HepG2 (cell line): ENCODE results near the gene SLC41A3. TPM values are rescaled to one million over a fixed set of nuclear protein-coding genes. Genes with fewer than 3 reads are reported as not detected.

Experiments
- ATAC-seq: fragments of 200-7000 bp; cut with Tn5 transposase; 3 replicates; pipeline ENCODE4 v1.9.1; 2020; ENCODE audit warnings: mild to moderate bottlenecking, moderate library complexity
- BruUV-seq: library from RNA; stranded (reverse); fragments of 400-500 nt; replicated peaks from 2 replicates; lab custom pipeline; 2021; lab: Mats Ljungman, UMichigan
- CTCF ChIA-PET: fragments of 300-600 bp; formaldehyde crosslinking; extraction: SDS; loops from one replicate; lab custom pipeline; 2021; ENCODE audit warnings: low total read pairs, inconsistent platforms, low intra/inter-chr PET ratio; lab: Yijun Ruan, JAX
- POLR2A ChIA-PET: fragments of 350-600 bp; sonication (Branson Sonifier 250); formaldehyde crosslinking; loops from one replicate; lab custom pipeline; 2020; ENCODE audit warnings: antibody characterized with exemption, inconsistent platforms; lab: Yijun Ruan, JAX
- DNase-seq: peaks from one replicate; pipeline ENCODE4 v3.0.0-alpha.2; 2015; ENCODE audit warnings: low spot score
- FAIRE-seq: peaks from 3 replicates; lab custom pipeline; 2011; peaks lifted over from hg19 to GRCh38; lab: Jason Lieb, UNC
- H2AFZ ChIP-seq: one replicate; pipeline ENCODE4 v1.6.1; 2011; ENCODE audit warnings: low read length, inconsistent platforms
- H3K27ac ChIP-seq: fragments of 300-600 bp; 3 replicates; pipeline ENCODE4 v1.8.0; 2011; ENCODE audit warnings: mixed run types, mild to moderate bottlenecking, mixed read lengths, low read length, inconsistent platforms; ENCODE audit not compliant: insufficient read depth; ENCODE audit errors: extremely low read length
- H3K27me3 ChIP-seq, 2 experiments: fragments of 200-600 bp in 1 of 2; 2 replicates in 1 of 2; 3 replicates in 1 of 2; pipeline versions ENCODE4 v1.6.0 to v1.8.0; 2011; ENCODE audit warnings: low read length in 2 of 2, mild to moderate bottlenecking in 2 of 2, moderate library complexity in 2 of 2, inconsistent platforms in 1 of 2; ENCODE audit not compliant: insufficient read depth in 2 of 2, control insufficient read depth in 1 of 2
- H3K36me3 ChIP-seq, 2 experiments: fragments of 200-600 bp in 1 of 2; replicated peaks in 1 of 2; 2 replicates in 1 of 2; 3 replicates in 1 of 2; pipeline versions ENCODE4 v1.5.1 to v1.8.0; 2011; ENCODE audit warnings: low read length in 2 of 2, inconsistent platforms in 1 of 2; ENCODE audit not compliant: insufficient read depth in 2 of 2, control insufficient read depth in 1 of 2
- H3K4me1 ChIP-seq: 2 replicates; pipeline ENCODE4 v1.5.1; 2012; ENCODE audit warnings: low read length, inconsistent platforms; ENCODE audit not compliant: insufficient read depth
- H3K4me2 ChIP-seq: 2 replicates; pipeline ENCODE4 v1.6.0; 2011; ENCODE audit warnings: low read depth, low read length, inconsistent platforms
- H3K4me3 ChIP-seq, 3 experiments: fragments of 200-600 bp in 1 of 3; sonication (generic), shearing (Covaris generic) in 1 of 3; replicated peaks in 1 of 3; 2 replicates each; pipeline ENCODE4 v1.5.1; 2011 to 2016; ENCODE audit warnings: low read length in 3 of 3, inconsistent platforms in 2 of 3, low read depth in 2 of 3, mild to moderate bottlenecking in 2 of 3, control low read depth in 1 of 3, mixed read lengths in 1 of 3; ENCODE audit not compliant: insufficient read depth in 1 of 3
- H3K79me2 ChIP-seq: one replicate; pipeline ENCODE4 v1.6.1; 2011; ENCODE audit warnings: low read length, inconsistent platforms; ENCODE audit not compliant: insufficient read depth
- H3K9ac ChIP-seq: 2 replicates; pipeline ENCODE4 v1.6.0; 2011; ENCODE audit warnings: mild to moderate bottlenecking, low read depth, low read length, inconsistent platforms; ENCODE audit not compliant: insufficient read depth
- H3K9me3 ChIP-seq: 2 replicates; pipeline ENCODE4 v1.5.1; 2012; ENCODE audit warnings: mild to moderate bottlenecking, low read length
- H4K20me1 ChIP-seq: 2 replicates; pipeline ENCODE4 v1.6.0; 2011; ENCODE audit warnings: inconsistent platforms, mild to moderate bottlenecking, low read length, moderate library complexity; ENCODE audit not compliant: insufficient read depth
- CENPX ChIP-seq: sonication (generic); formaldehyde crosslinking; IDR thresholded peaks from 2 replicates; pipeline ENCODE4 v1.9.0; 2021; ENCODE audit warnings: mild to moderate bottlenecking, missing genetic modification reagents, moderate library complexity
- EED ChIP-seq: sonication (generic); formaldehyde crosslinking; IDR thresholded peaks from 2 replicates; pipeline ENCODE4 v1.5.0; 2020; ENCODE audit warnings: mild to moderate bottlenecking, missing genetic modification reagents
- GFI1 ChIP-seq: sonication (generic); formaldehyde crosslinking; IDR thresholded peaks from 2 replicates; pipeline ENCODE4 v1.5.0; 2020; ENCODE audit warnings: missing genetic modification reagents, mild to moderate bottlenecking, borderline replicate concordance
- JARID2 ChIP-seq: sonication (generic); formaldehyde crosslinking; IDR thresholded peaks from 2 replicates; pipeline ENCODE4 v1.8.1; 2023; ENCODE audit warnings: missing genetic modification reagents, inconsistent platforms; ENCODE audit not compliant: insufficient replicate concordance
- RARG ChIP-seq: sonication (generic); formaldehyde crosslinking; IDR thresholded peaks from 2 replicates; pipeline ENCODE4 v1.4.0; 2020; ENCODE audit warnings: low read depth, mild to moderate bottlenecking, missing genetic modification reagents
- RBAK ChIP-seq: sonication (generic); formaldehyde crosslinking; IDR thresholded peaks from 2 replicates; pipeline ENCODE4 v1.5.1; 2020; ENCODE audit warnings: mild to moderate bottlenecking, missing genetic modification reagents
- RNF2 ChIP-seq: fragments of 450-650 bp; conservative IDR thresholded peaks from 2 replicates; pipeline ENCODE4 v1.6.1; 2016; ENCODE audit warnings: low read depth
- SAFB2 ChIP-seq: sonication (generic); formaldehyde crosslinking; IDR thresholded peaks from 2 replicates; pipeline ENCODE4 v1.5.1; 2020; ENCODE audit warnings: missing genetic modification reagents, low read depth, mild to moderate bottlenecking, borderline replicate concordance
- ZBTB1 ChIP-seq: sonication (generic); formaldehyde crosslinking; IDR thresholded peaks from 2 replicates; pipeline ENCODE4 v1.4.0; 2020; ENCODE audit warnings: missing genetic modification reagents, borderline replicate concordance
- ZNF350 ChIP-seq: sonication (generic); formaldehyde crosslinking; IDR thresholded peaks from 2 replicates; pipeline ENCODE4 v1.4.0; 2020; ENCODE audit warnings: mild to moderate bottlenecking, low read depth, missing genetic modification reagents, borderline replicate concordance
- WGBS: methylation state at CpG from one replicate; pipeline ENCODE4 v1.1.6; 2017; ENCODE audit warnings: low lambda C conversion rate; 5-methylcytosine and 5-hydroxymethylcytosine counted together
- in situ Hi-C: cut with HindIII; loops from 2 replicates; pipeline ENCODE4 v1.10.0; 2017; ENCODE audit warnings: low pct_unique_long_range_greater_than_20kb; ENCODE audit not compliant: extremely low pct_ligation_motif_present
- intact Hi-C: fragments of 100-400 bp; cut with micrococcal nuclease; formaldehyde crosslinking; loops from one replicate; pipeline ENCODE4 v1.10.0; 2022; ENCODE audit not compliant: unreplicated experiment
- polyA plus RNA-seq, 8 experiments: library from polyadenylated mRNA; depleted of rRNA in 3 of 8; stranded (reverse) in 7 of 8; unstranded in 1 of 8; fragments of >200 nt; fragmentation: Illumina TruSeq in 4 of 8; extraction: Trizol in 4 of 8; gene quantifications; 2 replicates each; pipeline versions ENCODE4 v1.2.1 to v1.2.3, GENCODE V29; 2011 to 2016; ENCODE audit warnings: low read depth in 4 of 8, missing spikeins in 1 of 8, mixed read lengths in 1 of 8; ENCODE audit not compliant: insufficient read depth in 1 of 8
- total RNA-seq, 5 experiments: library from RNA; depleted of rRNA; stranded (reverse); fragments of >200 nt; fragmentation: Illumina TruSeq; extraction: Trizol; gene quantifications; 2 replicates each; pipeline ENCODE4 v1.2.3, GENCODE V29; 2016; ENCODE audit warnings: low read depth in 1 of 5
- TF ChIP-seq, protein P1 (sequence below): sonication (generic); formaldehyde crosslinking; IDR thresholded peaks from 2 replicates; pipeline ENCODE4 v1.4.0; 2020; ENCODE audit warnings: missing genetic modification reagents
- TF ChIP-seq, protein P2 (sequence below), 2 experiments: IDR thresholded peaks; 2 replicates each; pipeline ENCODE4 v1.6.1; 2011 to 2012; ENCODE audit warnings: low read length in 2 of 2, borderline replicate concordance in 1 of 2, low read depth in 1 of 2, mild to moderate bottlenecking in 1 of 2, moderate library complexity in 1 of 2

The SLC41A3 gene
- total and polyA plus RNA-seq, 2 of the 13 experiments (the other 11 are each of a cell fraction or from before 2014, with no cell fraction given) = 26.0 to 71.1 TPM

DNA sequence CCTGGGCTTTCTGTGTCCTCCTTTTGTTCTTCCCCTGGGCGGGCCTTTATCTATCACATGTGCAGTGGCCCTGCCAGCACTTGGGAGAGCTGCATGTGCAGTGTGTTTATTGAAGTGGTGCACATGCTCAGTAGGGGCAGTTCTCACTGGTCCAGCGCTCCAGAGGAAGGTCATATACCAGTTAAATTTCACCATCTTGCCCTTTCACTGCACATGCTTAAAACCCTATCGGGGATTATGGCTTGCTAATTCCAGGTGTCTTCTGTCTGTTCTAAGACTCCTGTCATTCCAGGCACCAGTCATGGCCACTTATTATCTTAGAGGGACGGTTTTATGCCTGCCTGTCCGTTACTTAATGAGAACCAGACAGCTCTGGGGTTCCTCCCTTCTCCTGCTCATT lies 62.7 kb downstream of the SLC41A3 start:
- DNase-seq = no peak
- intact Hi-C loops = no loop called here
- CTCF ChIA-PET = no interaction called here

DNA sequence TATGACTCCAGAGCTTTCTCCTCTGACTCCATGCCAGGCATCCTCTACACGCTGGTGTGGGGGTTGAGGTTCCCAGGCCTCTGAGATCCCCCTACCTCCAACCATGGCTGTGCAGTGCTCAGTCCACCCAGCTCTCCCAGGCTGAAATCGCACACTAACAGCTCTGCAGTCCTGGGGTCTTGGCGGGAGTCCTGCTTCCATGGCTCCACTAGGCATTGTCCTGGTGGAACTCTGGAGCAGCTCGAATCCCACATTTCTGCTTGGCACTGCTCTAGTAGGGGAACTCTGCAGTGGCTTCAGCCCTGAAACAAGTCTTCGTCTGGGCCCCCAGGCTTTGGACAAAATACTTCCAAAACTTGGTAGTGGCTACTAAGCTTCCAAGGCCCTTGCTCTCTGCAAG lies 64.2 kb downstream of the SLC41A3 start:
- Histone ChIP-seq H3K9me3 (no peaks in the 10 kb centered on the region), H4K20me1 (0 out of 2 replicates have a peak, but pooled peaks cover 2% of the 10 kb centered on the region), H3K27ac (no peak overlapping the region), H3K9ac (no peak overlapping the region), H3K4me2 (no peak overlapping the region), H3K79me2 (no peaks in the 10 kb centered on the region), H2AFZ (no peak overlapping the region), H3K4me3 (no peak overlapping the region), H3K4me1 (no peaks in the 10 kb centered on the region), H3K36me3 (peaks cover 4 to 5% of the 10 kb centered on the region in 2 experiments; a peak in 3 of 5 replicates), H3K27me3 (no peaks in the 10 kb centered on the region)
- intact Hi-C loops = no loop called here
- POLR2A ChIA-PET = no interaction called here
- no peak for TF ChIP-seq RNF2
- TF ChIP-seq, protein P1, sequence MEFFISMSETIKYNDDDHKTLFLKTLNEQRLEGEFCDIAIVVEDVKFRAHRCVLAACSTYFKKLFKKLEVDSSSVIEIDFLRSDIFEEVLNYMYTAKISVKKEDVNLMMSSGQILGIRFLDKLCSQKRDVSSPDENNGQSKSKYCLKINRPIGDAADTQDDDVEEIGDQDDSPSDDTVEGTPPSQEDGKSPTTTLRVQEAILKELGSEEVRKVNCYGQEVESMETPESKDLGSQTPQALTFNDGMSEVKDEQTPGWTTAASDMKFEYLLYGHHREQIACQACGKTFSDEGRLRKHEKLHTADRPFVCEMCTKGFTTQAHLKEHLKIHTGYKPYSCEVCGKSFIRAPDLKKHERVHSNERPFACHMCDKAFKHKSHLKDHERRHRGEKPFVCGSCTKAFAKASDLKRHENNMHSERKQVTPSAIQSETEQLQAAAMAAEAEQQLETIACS (CRISPR knock-in tag) = no peak
- TF ChIP-seq, protein P2, sequence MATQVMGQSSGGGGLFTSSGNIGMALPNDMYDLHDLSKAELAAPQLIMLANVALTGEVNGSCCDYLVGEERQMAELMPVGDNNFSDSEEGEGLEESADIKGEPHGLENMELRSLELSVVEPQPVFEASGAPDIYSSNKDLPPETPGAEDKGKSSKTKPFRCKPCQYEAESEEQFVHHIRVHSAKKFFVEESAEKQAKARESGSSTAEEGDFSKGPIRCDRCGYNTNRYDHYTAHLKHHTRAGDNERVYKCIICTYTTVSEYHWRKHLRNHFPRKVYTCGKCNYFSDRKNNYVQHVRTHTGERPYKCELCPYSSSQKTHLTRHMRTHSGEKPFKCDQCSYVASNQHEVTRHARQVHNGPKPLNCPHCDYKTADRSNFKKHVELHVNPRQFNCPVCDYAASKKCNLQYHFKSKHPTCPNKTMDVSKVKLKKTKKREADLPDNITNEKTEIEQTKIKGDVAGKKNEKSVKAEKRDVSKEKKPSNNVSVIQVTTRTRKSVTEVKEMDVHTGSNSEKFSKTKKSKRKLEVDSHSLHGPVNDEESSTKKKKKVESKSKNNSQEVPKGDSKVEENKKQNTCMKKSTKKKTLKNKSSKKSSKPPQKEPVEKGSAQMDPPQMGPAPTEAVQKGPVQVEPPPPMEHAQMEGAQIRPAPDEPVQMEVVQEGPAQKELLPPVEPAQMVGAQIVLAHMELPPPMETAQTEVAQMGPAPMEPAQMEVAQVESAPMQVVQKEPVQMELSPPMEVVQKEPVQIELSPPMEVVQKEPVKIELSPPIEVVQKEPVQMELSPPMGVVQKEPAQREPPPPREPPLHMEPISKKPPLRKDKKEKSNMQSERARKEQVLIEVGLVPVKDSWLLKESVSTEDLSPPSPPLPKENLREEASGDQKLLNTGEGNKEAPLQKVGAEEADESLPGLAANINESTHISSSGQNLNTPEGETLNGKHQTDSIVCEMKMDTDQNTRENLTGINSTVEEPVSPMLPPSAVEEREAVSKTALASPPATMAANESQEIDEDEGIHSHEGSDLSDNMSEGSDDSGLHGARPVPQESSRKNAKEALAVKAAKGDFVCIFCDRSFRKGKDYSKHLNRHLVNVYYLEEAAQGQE (IDR thresholded peaks at IDR 0.05; ENCODE audit: borderline replicate concordance in 1 of 2, low read depth in 1 of 2, low read length in 2 of 2) = no peak
- no peak for TF ChIP-seq RARG (CRISPR knock-in tag)
- TF ChIP-seq ZNF350 (CRISPR knock-in tag) = no peak
- TF ChIP-seq EED = no peak
- no peak for TF ChIP-seq CENPX (CRISPR knock-in tag)
- TF ChIP-seq ZBTB1 (CRISPR knock-in tag) = no peak
- no peak for TF ChIP-seq RBAK (CRISPR knock-in tag)
- in situ Hi-C loops = no loop called here
- ATAC-seq = no peak
- BruUV-seq = no TSS peak
- 96% methylated on average over 4 of the region's 5 CpGs for WGBS
- CTCF ChIA-PET = no interaction called here
- no peak for DNase-seq
- FAIRE-seq = no peak

More for the DNA sequence above, 62.7 kb downstream of the SLC41A3 start:
- no peak for ATAC-seq
- Histone ChIP-seq H2AFZ (no peak overlapping the region), H4K20me1 (0 out of 2 replicates have a peak, but pooled peaks cover 2% of the 10 kb centered on the region), H3K4me1 (no peaks in the 10 kb centered on the region), H3K36me3 (peaks cover 1 to 6% of the 10 kb centered on the region in 2 experiments; a peak in 2 of 5 replicates), H3K9me3 (no peaks in the 10 kb centered on the region), H3K4me3 (no peak overlapping the region), H3K27me3 (no peaks in the 10 kb centered on the region), H3K9ac (no peak overlapping the region)
- 95% methylated on average over 5 of the region's 5 CpGs for WGBS
- FAIRE-seq = no peak
- no TSS peak for BruUV-seq
- in situ Hi-C loops = no loop called here
- no peak for TF ChIP-seq SAFB2 (CRISPR knock-in tag)
- TF ChIP-seq GFI1 = no peak
- TF ChIP-seq JARID2 (CRISPR knock-in tag) = no peak
- TF ChIP-seq, all 625 proteins: peak for 0
- Histone ChIP-seq H3K27ac (no peak overlapping the region), H3K4me2 (no peak overlapping the region), H3K79me2 (no peaks in the 10 kb centered on the region)
- POLR2A ChIA-PET = no interaction called here
